Gastrocnemius medialis (tissue), 4 donors: Measurements from ENCODE around the gene CHSY1. TPM values are rescaled to one million over a fixed set of nuclear protein-coding genes. Genes with fewer than 3 reads are reported as not detected.
A peak's percentile ranks its signal among the peaks of the same experiment; 100 is the strongest.

Source experiments
- ATAC-seq, 2 donors: fragments of 150-250 bp; one replicate each; pipeline ENCODE4 v1.9.1; 2016
- DNase-seq, 2 donors: peaks; one replicate each; pipeline ENCODE4 v3.0.0-alpha.2; 2019
- H3K27ac ChIP-seq, 4 donors: fragments of 200-600 bp; sonication (generic); 1 replicate in 1 of 4; 2 replicates in 3 of 4; pipeline ENCODE4 v1.5.1; 2016 to 2018; ENCODE audit warnings: mild to moderate bottlenecking in 2 of 4, moderate library complexity in 1 of 4
- H3K27me3 ChIP-seq, 3 donors: fragments of 200-600 bp; sonication (generic) in 2 of 3; 1 replicate in 1 of 3; 2 replicates in 2 of 3; pipeline versions ENCODE4 v1.5.1 to v1.6.0; 2016 to 2019; ENCODE audit warnings: mild to moderate bottlenecking in 1 of 3, moderate library complexity in 1 of 3
- H3K36me3 ChIP-seq, 2 donors: fragments of 200-600 bp; sonication (generic) in 1 of 2; one replicate each; pipeline ENCODE4 v1.5.1; 2017 to 2018
- H3K4me1 ChIP-seq, 2 donors: fragments of 200-600 bp; sonication (generic) in 1 of 2; one replicate each; pipeline ENCODE4 v1.5.1; 2016 to 2017; ENCODE audit warnings: mild to moderate bottlenecking in 2 of 2
- H3K4me3 ChIP-seq, 4 donors: fragments of 200-600 bp; sonication (generic) in 3 of 4; 1 replicate in 1 of 4; 2 replicates in 3 of 4; pipeline ENCODE4 v1.5.1; 2016 to 2019; ENCODE audit warnings: mild to moderate bottlenecking in 2 of 4
- H3K9me3 ChIP-seq, 3 donors: fragments of 200-600 bp; sonication (generic) in 2 of 3; 1 replicate in 1 of 3; 2 replicates in 2 of 3; pipeline ENCODE4 v1.5.1; 2016 to 2019
- POLR2A ChIP-seq, 2 donors: fragments of 450-650 bp; IDR thresholded peaks; one replicate each; pipeline ENCODE4 v1.6.1; 2017; ENCODE audit warnings: antibody characterized with exemption in 2 of 2, mild to moderate bottlenecking in 2 of 2, moderate library complexity in 2 of 2
- in situ Hi-C, 4 donors: fragments of 200-750 bp; cut with MboI; loops; one replicate each; pipeline versions ENCODE4 v1.15.0 to v1.8.0; 2017; ENCODE audit warnings: low sequenced_read_pairs in 4 of 4
- intact Hi-C: fragments of 100-400 bp; cut with DNase I; formaldehyde crosslinking; loops from one replicate; pipeline ENCODE4 v1.15.1; 2023; ENCODE audit warnings: low total_unique reads
- total RNA-seq, 4 donors: library from RNA; depleted of rRNA; stranded (reverse); fragments of >200 nt; gene quantifications; one replicate each; pipeline versions ENCODE4 v1.1.0 to v1.2.3, GENCODE V29; 2016
- TF ChIP-seq, protein P1 (sequence below), 5 experiments: fragments of 450-650 bp in 3 of 5; fragments of 200-600 bp in 2 of 5; sonication (generic) in 2 of 5; IDR thresholded peaks in 4 of 5; conservative IDR thresholded peaks in 1 of 5; 1 replicate in 4 of 5; 2 replicates in 1 of 5; pipeline ENCODE4 v1.5.1; 2016 to 2019; ENCODE audit warnings: antibody characterized with exemption in 5 of 5, mild to moderate bottlenecking in 3 of 5, moderate library complexity in 3 of 5

Gene CHSY1
- total RNA-seq, 4 donors from 2014 or later, result 4.6 to 8.3 (median 7.1) TPM

DNA sequence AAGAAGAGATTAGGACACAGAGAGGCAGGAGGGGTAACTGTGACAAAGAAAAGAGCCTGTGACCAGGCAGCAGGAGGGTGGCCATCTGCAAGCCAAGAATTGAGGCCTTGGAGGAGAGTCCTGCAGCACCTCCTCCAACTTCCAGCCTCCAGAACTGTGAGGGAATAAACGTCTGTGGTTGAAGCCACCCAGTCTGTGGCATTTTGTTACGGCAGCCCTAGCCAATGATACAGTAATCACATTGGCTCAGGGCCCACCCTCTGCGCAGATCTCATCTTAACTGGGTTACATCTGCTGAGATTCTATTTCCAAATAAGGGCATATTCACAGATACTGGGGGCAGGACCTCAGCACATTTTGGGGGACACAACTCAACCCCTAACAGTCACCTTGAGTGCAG, 14.2 kb upstream of the CHSY1 start:
- ATAC-seq (no peak), DNase-seq (peak in 1 of 2 donors; percentile 28)
- in situ Hi-C loops, result loop anchor here (10.0 to 25.0 kb wide), 4 partner anchors 354 to 654 kb away; partner anchors contain the start of genes ASB7 (in 2 of the 4), LINS1 (in 2 of the 4) and LRRK1 (in 2 of the 4)
- Histone ChIP-seq H3K36me3 (peaks cover 0 to 16% of the 10 kb centered on the region in 2 donors), H3K27me3 (no peaks in the 10 kb centered on the region), H3K4me3 (no peak overlapping the region), H3K27ac (peak overlapping the region in 3 of 4 donors; percentile 50 to 57 (median 53)), H3K9me3 (no peaks in the 10 kb centered on the region), H3K4me1 (peaks cover 0 to 17% of the 10 kb centered on the region in 2 donors)
- TF ChIP-seq POLR2A (IDR thresholded peaks at IDR 0.05), result no peak
- TF ChIP-seq, protein P1, sequence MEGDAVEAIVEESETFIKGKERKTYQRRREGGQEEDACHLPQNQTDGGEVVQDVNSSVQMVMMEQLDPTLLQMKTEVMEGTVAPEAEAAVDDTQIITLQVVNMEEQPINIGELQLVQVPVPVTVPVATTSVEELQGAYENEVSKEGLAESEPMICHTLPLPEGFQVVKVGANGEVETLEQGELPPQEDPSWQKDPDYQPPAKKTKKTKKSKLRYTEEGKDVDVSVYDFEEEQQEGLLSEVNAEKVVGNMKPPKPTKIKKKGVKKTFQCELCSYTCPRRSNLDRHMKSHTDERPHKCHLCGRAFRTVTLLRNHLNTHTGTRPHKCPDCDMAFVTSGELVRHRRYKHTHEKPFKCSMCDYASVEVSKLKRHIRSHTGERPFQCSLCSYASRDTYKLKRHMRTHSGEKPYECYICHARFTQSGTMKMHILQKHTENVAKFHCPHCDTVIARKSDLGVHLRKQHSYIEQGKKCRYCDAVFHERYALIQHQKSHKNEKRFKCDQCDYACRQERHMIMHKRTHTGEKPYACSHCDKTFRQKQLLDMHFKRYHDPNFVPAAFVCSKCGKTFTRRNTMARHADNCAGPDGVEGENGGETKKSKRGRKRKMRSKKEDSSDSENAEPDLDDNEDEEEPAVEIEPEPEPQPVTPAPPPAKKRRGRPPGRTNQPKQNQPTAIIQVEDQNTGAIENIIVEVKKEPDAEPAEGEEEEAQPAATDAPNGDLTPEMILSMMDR (IDR thresholded peaks at IDR 0.05 in 4 of 5, conservative IDR thresholded peaks at IDR 0.05 in 1 of 5), result no peak
- intact Hi-C loops, result no loop called here

DNA sequence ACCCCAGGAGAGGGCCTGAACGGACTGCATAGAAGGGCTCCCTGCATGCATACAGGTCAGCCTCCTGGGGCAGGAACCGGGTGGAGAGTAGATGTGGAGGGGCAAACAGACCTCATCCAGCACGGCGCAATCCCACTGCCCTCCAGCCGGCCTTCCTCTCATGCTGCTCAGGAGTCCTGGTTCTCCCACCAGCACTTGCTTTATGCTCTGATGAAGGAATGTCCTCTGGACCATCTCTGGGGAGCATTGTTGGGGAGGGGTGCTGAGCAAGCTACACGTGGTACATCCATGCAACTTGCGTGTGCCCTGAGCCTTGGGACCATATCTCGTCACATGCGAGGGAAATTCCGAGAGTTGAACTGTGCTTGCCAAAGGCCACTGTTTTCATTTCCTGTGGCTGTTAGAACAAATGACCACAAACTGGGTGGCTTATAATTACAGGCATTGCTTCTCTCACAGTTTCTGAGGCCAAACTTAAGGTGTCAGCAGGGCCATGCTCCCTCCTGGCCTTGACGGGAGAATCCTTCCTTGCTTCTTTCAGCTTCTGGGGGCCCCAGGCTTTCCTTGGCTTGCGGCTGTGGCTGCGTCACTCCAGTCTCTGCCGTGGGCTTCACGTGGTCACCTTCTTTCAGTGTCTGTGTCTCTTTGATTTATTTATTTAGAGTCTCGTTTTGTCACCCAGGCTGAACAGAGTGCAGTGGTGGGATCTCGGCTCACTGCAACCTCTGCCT, 13.2 kb upstream of the CHSY1 start:
- Histone ChIP-seq H3K36me3 (peaks cover 0 to 9% of the 10 kb centered on the region in 2 donors), H3K9me3 (no peaks in the 10 kb centered on the region), H3K4me1 (peaks cover 0 to 17% of the 10 kb centered on the region in 2 donors), H3K27me3 (no peaks in the 10 kb centered on the region), H3K4me3 (no peak overlapping the region), H3K27ac (peak overlapping the region in 1 of 4 donors; percentile 36)
- DNase-seq (no peak), ATAC-seq (peak; percentile 17 to 29)
- in situ Hi-C loops, result loop anchor here (5.0 to 25.0 kb wide), 5 partner anchors 248 to 653 kb away; partner anchors contain the start of genes ASB7 (in 2 of the 4), LINS1 (in 2 of the 4) and LRRK1 (in 2 of the 4)
- intact Hi-C loops, result no loop called here
- TF ChIP-seq, protein P1 (IDR thresholded peaks at IDR 0.05 in 4 of 5, conservative IDR thresholded peaks at IDR 0.05 in 1 of 5), result no peak
- no peak for TF ChIP-seq POLR2A (IDR thresholded peaks at IDR 0.05)

- H3K4me3 ChIP-seq, result no peak overlapping the region
- H3K9me3 ChIP-seq, result no peaks in the 10 kb centered on the region
- ATAC-seq (no peak), DNase-seq (no peak)
- H3K36me3 ChIP-seq, result no peaks in the 10 kb centered on the region
- peaks cover 0 to 17% of the 10 kb centered on the region in 2 donors for H3K4me1 ChIP-seq
- no peak overlapping the region for H3K27ac ChIP-seq
- TF ChIP-seq, protein P1 (IDR thresholded peaks at IDR 0.05 in 4 of 5, conservative IDR thresholded peaks at IDR 0.05 in 1 of 5), result no peak
- no peak for TF ChIP-seq POLR2A (IDR thresholded peaks at IDR 0.05)
- in situ Hi-C loops, result loop anchor here (5.0 to 25.0 kb wide), 5 partner anchors 247 to 652 kb away; partner anchors contain the start of genes ASB7 (in 2 of the 4), LINS1 (in 2 of the 4) and LRRK1 (in 2 of the 4)
- H3K27me3 ChIP-seq, result no peaks in the 10 kb centered on the region
- intact Hi-C loops, result no loop called here
Measured at GRCh38 chr15:101264011-101264410, 12.2 kb upstream of the CHSY1 start.

DNA sequence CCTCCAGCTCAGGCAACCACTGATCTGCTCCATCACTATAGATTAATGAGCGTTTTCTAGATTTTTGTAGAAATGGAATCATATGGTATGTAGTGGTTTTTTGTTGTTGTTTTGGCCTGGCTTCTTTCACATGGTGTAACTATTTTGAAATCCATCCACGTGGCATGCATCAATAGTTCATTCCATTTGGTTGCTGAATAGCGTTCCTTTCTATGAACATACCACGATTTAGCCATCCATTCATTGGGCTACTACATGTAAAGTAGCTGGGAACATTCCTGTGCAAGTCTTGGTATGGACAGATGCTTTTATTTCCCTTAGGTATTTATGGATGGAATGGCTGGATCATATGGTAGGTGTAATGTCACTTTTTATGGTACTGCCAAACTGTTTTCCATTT, 10.7 kb upstream of the CHSY1 start:
- H3K4me3 ChIP-seq, result no peak overlapping the region
- no peak overlapping the region for H3K27ac ChIP-seq
- H3K4me1 ChIP-seq, result peaks cover 0 to 19% of the 10 kb centered on the region in 2 donors
- DNase-seq, result no peak
- in situ Hi-C loops, result loop anchor here (5.0 to 25.0 kb wide), 5 partner anchors 245 to 650 kb away; partner anchors contain the start of genes ASB7 (in 2 of the 4), LINS1 (in 2 of the 4) and LRRK1 (in 2 of the 4)
- no peaks in the 10 kb centered on the region for H3K27me3 ChIP-seq
- no peaks in the 10 kb centered on the region for H3K36me3 ChIP-seq
- intact Hi-C loops, result no loop called here
- H3K9me3 ChIP-seq, result no peaks in the 10 kb centered on the region
- TF ChIP-seq, protein P1 (IDR thresholded peaks at IDR 0.05 in 4 of 5, conservative IDR thresholded peaks at IDR 0.05 in 1 of 5), result no peak
- ATAC-seq, result no peak
